DND-41 (cell line): Measurements from ENCODE around the gene KIAA1755.
"Not testable (repeated sequence)": the region's sequence is repeated elsewhere in the genome, so short reads cannot be mapped to it uniquely, and the experiment has no call there.

ENCODE experiments used
- ATAC-seq: fragments of 200-7000 bp; cut with Tn5 transposase; 3 replicates; pipeline ENCODE4 v1.9.1; 2021; ENCODE audit warnings: low read depth; ENCODE audit not compliant: insufficient read depth
- DNase-seq: peaks from one replicate; pipeline ENCODE4 v3.0.0-alpha.2; 2020
- H2AFZ ChIP-seq: 2 replicates; pipeline ENCODE4 v1.6.0; 2012; ENCODE audit warnings: low read depth, low read length
- H3K27ac ChIP-seq: 2 replicates; pipeline ENCODE4 v1.5.1; 2012; ENCODE audit warnings: low read length, inconsistent platforms
- H3K27me3 ChIP-seq: fragments of 200-600 bp; sonication (generic); 2 replicates; pipeline ENCODE4 v1.6.0; 2012; ENCODE audit warnings: low read length, mild to moderate bottlenecking, inconsistent platforms; ENCODE audit not compliant: insufficient read depth, poor library complexity
- H3K36me3 ChIP-seq: 2 replicates; pipeline ENCODE4 v1.5.1; 2012; ENCODE audit warnings: low read length, inconsistent platforms; ENCODE audit not compliant: insufficient read depth
- H3K4me1 ChIP-seq: 2 replicates; pipeline ENCODE4 v1.5.1; 2012; ENCODE audit warnings: mild to moderate bottlenecking, low read length; ENCODE audit not compliant: insufficient read depth
- H3K4me2 ChIP-seq: 2 replicates; pipeline ENCODE4 v1.6.0; 2012; ENCODE audit warnings: mild to moderate bottlenecking, moderate library complexity, low read length, inconsistent platforms; ENCODE audit not compliant: insufficient read depth
- H3K4me3 ChIP-seq, 2 experiments: fragments of 200-600 bp in 1 of 2; shearing (Covaris generic) in 1 of 2; 2 replicates each; pipeline ENCODE4 v1.5.1; 2012 to 2016; ENCODE audit warnings: inconsistent platforms in 2 of 2, low read length in 2 of 2, mild to moderate bottlenecking in 2 of 2, low read depth in 1 of 2, moderate library complexity in 1 of 2
- H3K79me2 ChIP-seq: 2 replicates; pipeline ENCODE4 v1.6.0; 2012; ENCODE audit warnings: low read length, inconsistent platforms; ENCODE audit not compliant: insufficient read depth
- H3K9ac ChIP-seq: 2 replicates; pipeline ENCODE4 v1.6.0; 2012; ENCODE audit warnings: low read depth, mild to moderate bottlenecking, inconsistent platforms, low read length, moderate library complexity
- H3K9me3 ChIP-seq: 2 replicates; pipeline ENCODE4 v1.5.1; 2012; ENCODE audit warnings: low read length, moderate library complexity, mild to moderate bottlenecking, inconsistent platforms; ENCODE audit not compliant: insufficient read depth, severe bottlenecking
- H4K20me1 ChIP-seq: 2 replicates; pipeline ENCODE4 v1.6.0; 2012; ENCODE audit warnings: low read length; ENCODE audit not compliant: insufficient read depth
- EZH2 ChIP-seq: IDR thresholded peaks from 3 replicates; pipeline ENCODE4 v1.6.1; 2012; ENCODE audit warnings: borderline replicate concordance, low read depth, mild to moderate bottlenecking, moderate library complexity, low read length, inconsistent platforms; ENCODE audit not compliant: severe bottlenecking
- TF ChIP-seq, protein P1 (sequence below): IDR thresholded peaks from 2 replicates; pipeline ENCODE4 v1.5.1; 2012; ENCODE audit warnings: borderline replicate concordance, low read length, moderate library complexity, mild to moderate bottlenecking; ENCODE audit not compliant: poor library complexity, severe bottlenecking; ENCODE audit errors: extremely low read depth

KIAA1755 gene

DNA sequence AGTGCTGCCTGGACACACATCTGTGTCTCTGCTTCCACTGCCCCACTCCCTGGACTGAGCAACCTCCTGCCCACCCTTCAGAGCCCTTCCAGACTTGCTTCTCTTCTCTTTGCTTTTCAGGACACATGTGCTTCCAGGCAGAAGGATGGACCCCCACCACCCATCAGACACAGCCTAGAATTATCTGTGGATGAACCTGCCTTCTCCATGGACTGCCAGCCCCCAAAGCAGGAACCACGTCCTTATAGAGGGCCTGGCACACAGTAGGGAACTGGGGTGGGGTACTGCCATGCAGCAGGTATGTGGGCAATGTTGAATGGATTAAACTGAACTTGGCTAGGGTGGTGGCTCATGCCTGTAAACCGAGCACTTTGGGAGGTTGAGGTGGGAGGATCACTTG lies 3.6 kb downstream of the KIAA1755 start:
- Histone ChIP-seq H3K4me1 (no peaks in the 10 kb centered on the region), H3K4me2 (no peak overlapping the region), H3K27ac (no peak overlapping the region), H3K36me3 (no peaks in the 10 kb centered on the region), H2AFZ (no peak overlapping the region), H4K20me1 (no peaks in the 10 kb centered on the region), H3K79me2 (no peaks in the 10 kb centered on the region), H3K4me3 (no peak overlapping the region), H3K27me3 (no peaks in the 10 kb centered on the region), H3K9ac (no peak overlapping the region), H3K9me3 (no peaks in the 10 kb centered on the region)
- ATAC-seq, result no peak
- TF ChIP-seq EZH2, result no peak
- TF ChIP-seq, protein P1, sequence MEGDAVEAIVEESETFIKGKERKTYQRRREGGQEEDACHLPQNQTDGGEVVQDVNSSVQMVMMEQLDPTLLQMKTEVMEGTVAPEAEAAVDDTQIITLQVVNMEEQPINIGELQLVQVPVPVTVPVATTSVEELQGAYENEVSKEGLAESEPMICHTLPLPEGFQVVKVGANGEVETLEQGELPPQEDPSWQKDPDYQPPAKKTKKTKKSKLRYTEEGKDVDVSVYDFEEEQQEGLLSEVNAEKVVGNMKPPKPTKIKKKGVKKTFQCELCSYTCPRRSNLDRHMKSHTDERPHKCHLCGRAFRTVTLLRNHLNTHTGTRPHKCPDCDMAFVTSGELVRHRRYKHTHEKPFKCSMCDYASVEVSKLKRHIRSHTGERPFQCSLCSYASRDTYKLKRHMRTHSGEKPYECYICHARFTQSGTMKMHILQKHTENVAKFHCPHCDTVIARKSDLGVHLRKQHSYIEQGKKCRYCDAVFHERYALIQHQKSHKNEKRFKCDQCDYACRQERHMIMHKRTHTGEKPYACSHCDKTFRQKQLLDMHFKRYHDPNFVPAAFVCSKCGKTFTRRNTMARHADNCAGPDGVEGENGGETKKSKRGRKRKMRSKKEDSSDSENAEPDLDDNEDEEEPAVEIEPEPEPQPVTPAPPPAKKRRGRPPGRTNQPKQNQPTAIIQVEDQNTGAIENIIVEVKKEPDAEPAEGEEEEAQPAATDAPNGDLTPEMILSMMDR, result no peak
- no peak for DNase-seq

DNA sequence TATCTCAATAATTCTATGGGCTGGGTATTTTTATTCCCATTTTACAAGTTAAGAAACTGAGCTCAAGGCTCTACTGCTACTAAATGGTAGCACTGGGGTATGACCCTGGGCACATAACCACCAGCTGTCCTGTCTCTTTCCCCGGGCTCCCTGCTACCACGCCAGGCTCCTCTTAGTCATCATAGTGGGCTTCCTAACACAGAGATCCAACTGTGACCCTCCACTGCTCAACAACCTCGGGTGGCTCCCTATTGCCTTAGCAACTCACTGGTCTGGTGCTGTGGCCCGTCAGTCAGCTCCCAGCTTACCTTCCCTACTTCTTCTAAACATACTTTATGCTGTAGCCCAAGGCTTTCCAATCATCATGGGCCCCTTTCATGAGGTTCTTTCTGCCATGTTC lies 4.5 kb downstream of the KIAA1755 start:
- Histone ChIP-seq H3K79me2 (no peaks in the 10 kb centered on the region), H4K20me1 (no peaks in the 10 kb centered on the region), H3K27ac (no peak overlapping the region), H3K36me3 (no peaks in the 10 kb centered on the region), H3K9me3 (no peaks in the 10 kb centered on the region), H3K4me3 (no peak overlapping the region), H3K9ac (no peak overlapping the region), H3K4me1 (no peaks in the 10 kb centered on the region), H3K27me3 (no peaks in the 10 kb centered on the region), H3K4me2 (no peak overlapping the region), H2AFZ (no peak overlapping the region)
- no peak for TF ChIP-seq EZH2
- TF ChIP-seq, protein P1, result no peak
- DNase-seq (no peak), ATAC-seq (no peak)

DNA sequence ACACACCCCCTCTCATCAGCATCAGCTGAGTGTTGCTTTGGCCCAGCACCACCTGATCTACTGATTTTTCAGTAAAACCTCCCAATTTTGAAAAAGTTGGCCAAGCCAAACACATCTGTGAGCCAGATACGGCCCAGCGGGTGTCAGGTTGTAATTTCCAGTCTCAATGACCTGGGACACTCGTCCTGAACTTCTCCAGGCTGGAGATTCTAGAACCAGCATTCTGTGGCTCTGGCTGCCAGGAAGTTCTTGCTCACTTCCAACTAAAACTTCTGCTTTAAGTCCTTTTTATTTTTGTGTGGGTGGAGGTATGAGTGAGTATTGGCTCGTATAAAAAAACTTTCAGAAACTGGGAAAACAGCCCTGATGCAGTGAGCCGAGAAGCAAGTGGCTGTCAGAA lies 5.1 kb downstream of the KIAA1755 start:
- H3K4me1 ChIP-seq, result no peaks in the 10 kb centered on the region
- no peaks in the 10 kb centered on the region for H3K9me3 ChIP-seq
- TF ChIP-seq EZH2, result no peak
- TF ChIP-seq, protein P1, result no peak
- H2AFZ ChIP-seq, result no peak overlapping the region
- H4K20me1 ChIP-seq, result no peaks in the 10 kb centered on the region
- no peak overlapping the region for H3K9ac ChIP-seq
- ATAC-seq (no peak), DNase-seq (no peak)
- no peaks in the 10 kb centered on the region for H3K27me3 ChIP-seq
- H3K27ac ChIP-seq, result no peak overlapping the region
- no peaks in the 10 kb centered on the region for H3K36me3 ChIP-seq
- H3K79me2 ChIP-seq, result no peaks in the 10 kb centered on the region
- H3K4me2 ChIP-seq, result no peak overlapping the region
- H3K4me3 ChIP-seq, result no peak overlapping the region

DNA sequence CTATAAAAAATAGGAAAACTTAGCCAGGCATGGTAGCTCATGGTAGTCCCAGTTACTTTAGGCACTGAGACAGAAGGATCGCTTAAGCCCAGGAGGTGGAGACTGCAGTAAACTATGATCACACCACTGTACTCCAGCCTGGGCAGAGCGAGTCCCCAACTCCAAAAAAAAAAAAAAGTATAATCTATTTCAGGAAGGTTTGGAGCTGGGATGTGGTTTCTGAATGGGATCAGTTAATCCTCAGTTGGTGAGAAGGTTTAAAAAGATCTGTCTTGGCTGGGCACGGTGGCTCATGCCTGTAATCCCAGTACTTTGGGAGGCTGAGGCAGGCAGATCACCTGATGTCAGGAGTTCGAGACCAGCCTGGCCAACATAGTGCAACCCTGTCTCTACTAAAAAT lies 5.9 kb downstream of the KIAA1755 start:
- H2AFZ ChIP-seq, DNase-seq, H3K4me3 ChIP-seq, ATAC-seq, H3K4me1 ChIP-seq, H3K27me3 ChIP-seq, H3K79me2 ChIP-seq, H3K36me3 ChIP-seq, H3K9me3 ChIP-seq, H4K20me1 ChIP-seq, H3K4me2 ChIP-seq, H3K9ac ChIP-seq, H3K27ac ChIP-seq: not testable (repeated sequence)
